HEK293T (cell line): ENCODE measurements around the gene SYT17.

Source experiments
- ARNT ChIP-seq: fragments of 450-650 bp; IDR thresholded peaks from 2 replicates; pipeline ENCODE4 v1.6.1; 2017; ENCODE audit warnings: mild to moderate bottlenecking
- BHLHE40 ChIP-seq: fragments of 450-650 bp; IDR thresholded peaks from 2 replicates; pipeline ENCODE4 v1.6.1; 2016; ENCODE audit warnings: mild to moderate bottlenecking, moderate library complexity, borderline replicate concordance
- ELF4 ChIP-seq: fragments of 450-650 bp; IDR thresholded peaks from 2 replicates; pipeline ENCODE4 v1.6.1; 2017; ENCODE audit warnings: antibody characterized with exemption
- FOXA1 ChIP-seq: fragments of 450-650 bp; IDR thresholded peaks from 2 replicates; pipeline ENCODE4 v1.6.1; 2016; ENCODE audit warnings: mild to moderate bottlenecking
- FOXK2 ChIP-seq: fragments of 450-650 bp; IDR thresholded peaks from 2 replicates; pipeline ENCODE4 v1.6.1; 2016; ENCODE audit warnings: mild to moderate bottlenecking
- FOXM1 ChIP-seq: fragments of 450-650 bp; IDR thresholded peaks from 2 replicates; pipeline ENCODE4 v1.6.1; 2017; ENCODE audit warnings: mild to moderate bottlenecking, borderline replicate concordance
- LEF1 ChIP-seq: fragments of 450-650 bp; IDR thresholded peaks from 2 replicates; pipeline ENCODE4 v1.6.1; 2017; ENCODE audit warnings: mild to moderate bottlenecking, borderline replicate concordance
- NFRKB ChIP-seq: fragments of 450-650 bp; IDR thresholded peaks from 2 replicates; pipeline ENCODE4 v1.6.1; 2016; ENCODE audit warnings: mild to moderate bottlenecking, moderate library complexity
- PKNOX1 ChIP-seq: fragments of 450-650 bp; IDR thresholded peaks from 2 replicates; pipeline ENCODE4 v1.6.1; 2016
- SP1 ChIP-seq: fragments of 450-650 bp; IDR thresholded peaks from 2 replicates; pipeline ENCODE4 v1.6.1; 2017
- SUZ12 ChIP-seq: fragments of 450-650 bp; IDR thresholded peaks from 2 replicates; pipeline ENCODE4 v1.6.1; 2016; ENCODE audit warnings: mild to moderate bottlenecking
- ZNF384 ChIP-seq: fragments of 450-650 bp; IDR thresholded peaks from 2 replicates; pipeline ENCODE4 v1.6.1; 2016

- no peak for TF ChIP-seq ARNT
- no peak for TF ChIP-seq SUZ12
- TF ChIP-seq FOXM1, result no peak
- TF ChIP-seq FOXA1, result no peak
- no peak for TF ChIP-seq NFRKB
- TF ChIP-seq BHLHE40, result no peak
- no peak for TF ChIP-seq ZNF384
- TF ChIP-seq LEF1, result no peak
- no peak for TF ChIP-seq ELF4
- TF ChIP-seq PKNOX1, result no peak
- no peak for TF ChIP-seq SP1
- no peak for TF ChIP-seq FOXK2
Observed at GRCh38 chr16:19227643-19228042, 59.6 kb downstream of the SYT17 start.
